ENCODE measurements around the gene KPNA2.

- TF ChIP-seq SIN3A (IDR thresholded peaks at IDR 0.05; ENCODE audit: low read depth, low read length) (no peak), ATF3 (IDR thresholded peaks at IDR 0.05; ENCODE audit: borderline replicate concordance, extremely low read depth, low read depth, low read length) (no peak), ATF2 (IDR thresholded peaks at IDR 0.05; ENCODE audit: low read length) (no peak), NFIC (IDR thresholded peaks at IDR 0.05; ENCODE audit: low read depth, low read length) (no peak), BACH1 (IDR thresholded peaks at IDR 0.05; ENCODE audit: borderline replicate concordance) (no peak), NR2C2 (IDR thresholded peaks at IDR 0.05; ENCODE audit: borderline replicate concordance, control insufficient read depth, insufficient read length, low read depth) (no peak), NFXL1 (IDR thresholded peaks at IDR 0.05; ENCODE audit: borderline replicate concordance) (no peak), CTCF (IDR thresholded peaks at IDR 0.05 in 2 of 3, conservative IDR thresholded peaks at IDR 0.05 in 1 of 3; ENCODE audit: control insufficient read depth in 2 of 3, extremely low read depth in 1 of 3, insufficient read depth in 1 of 3, low read depth in 3 of 3, low read length in 3 of 3) (no peak), MTA2 (IDR thresholded peaks at IDR 0.05; ENCODE audit: low read depth) (no peak), RAD21 (IDR thresholded peaks at IDR 0.05; ENCODE audit: insufficient read depth, low read depth, low read length) (no peak), TCF3 (IDR thresholded peaks at IDR 0.05; ENCODE audit: borderline replicate concordance, insufficient read depth, low read depth, low read length) (no peak)
- TF ChIP-seq, protein P1, sequence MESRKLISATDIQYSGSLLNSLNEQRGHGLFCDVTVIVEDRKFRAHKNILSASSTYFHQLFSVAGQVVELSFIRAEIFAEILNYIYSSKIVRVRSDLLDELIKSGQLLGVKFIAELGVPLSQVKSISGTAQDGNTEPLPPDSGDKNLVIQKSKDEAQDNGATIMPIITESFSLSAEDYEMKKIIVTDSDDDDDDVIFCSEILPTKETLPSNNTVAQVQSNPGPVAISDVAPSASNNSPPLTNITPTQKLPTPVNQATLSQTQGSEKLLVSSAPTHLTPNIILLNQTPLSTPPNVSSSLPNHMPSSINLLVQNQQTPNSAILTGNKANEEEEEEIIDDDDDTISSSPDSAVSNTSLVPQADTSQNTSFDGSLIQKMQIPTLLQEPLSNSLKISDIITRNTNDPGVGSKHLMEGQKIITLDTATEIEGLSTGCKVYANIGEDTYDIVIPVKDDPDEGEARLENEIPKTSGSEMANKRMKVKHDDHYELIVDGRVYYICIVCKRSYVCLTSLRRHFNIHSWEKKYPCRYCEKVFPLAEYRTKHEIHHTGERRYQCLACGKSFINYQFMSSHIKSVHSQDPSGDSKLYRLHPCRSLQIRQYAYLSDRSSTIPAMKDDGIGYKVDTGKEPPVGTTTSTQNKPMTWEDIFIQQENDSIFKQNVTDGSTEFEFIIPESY (IDR thresholded peaks at IDR 0.05): no peak
- TF ChIP-seq, protein P2, sequence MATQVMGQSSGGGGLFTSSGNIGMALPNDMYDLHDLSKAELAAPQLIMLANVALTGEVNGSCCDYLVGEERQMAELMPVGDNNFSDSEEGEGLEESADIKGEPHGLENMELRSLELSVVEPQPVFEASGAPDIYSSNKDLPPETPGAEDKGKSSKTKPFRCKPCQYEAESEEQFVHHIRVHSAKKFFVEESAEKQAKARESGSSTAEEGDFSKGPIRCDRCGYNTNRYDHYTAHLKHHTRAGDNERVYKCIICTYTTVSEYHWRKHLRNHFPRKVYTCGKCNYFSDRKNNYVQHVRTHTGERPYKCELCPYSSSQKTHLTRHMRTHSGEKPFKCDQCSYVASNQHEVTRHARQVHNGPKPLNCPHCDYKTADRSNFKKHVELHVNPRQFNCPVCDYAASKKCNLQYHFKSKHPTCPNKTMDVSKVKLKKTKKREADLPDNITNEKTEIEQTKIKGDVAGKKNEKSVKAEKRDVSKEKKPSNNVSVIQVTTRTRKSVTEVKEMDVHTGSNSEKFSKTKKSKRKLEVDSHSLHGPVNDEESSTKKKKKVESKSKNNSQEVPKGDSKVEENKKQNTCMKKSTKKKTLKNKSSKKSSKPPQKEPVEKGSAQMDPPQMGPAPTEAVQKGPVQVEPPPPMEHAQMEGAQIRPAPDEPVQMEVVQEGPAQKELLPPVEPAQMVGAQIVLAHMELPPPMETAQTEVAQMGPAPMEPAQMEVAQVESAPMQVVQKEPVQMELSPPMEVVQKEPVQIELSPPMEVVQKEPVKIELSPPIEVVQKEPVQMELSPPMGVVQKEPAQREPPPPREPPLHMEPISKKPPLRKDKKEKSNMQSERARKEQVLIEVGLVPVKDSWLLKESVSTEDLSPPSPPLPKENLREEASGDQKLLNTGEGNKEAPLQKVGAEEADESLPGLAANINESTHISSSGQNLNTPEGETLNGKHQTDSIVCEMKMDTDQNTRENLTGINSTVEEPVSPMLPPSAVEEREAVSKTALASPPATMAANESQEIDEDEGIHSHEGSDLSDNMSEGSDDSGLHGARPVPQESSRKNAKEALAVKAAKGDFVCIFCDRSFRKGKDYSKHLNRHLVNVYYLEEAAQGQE (IDR thresholded peaks at IDR 0.05; ENCODE audit: low read depth, low read length): no peak
- TF ChIP-seq, protein P3, sequence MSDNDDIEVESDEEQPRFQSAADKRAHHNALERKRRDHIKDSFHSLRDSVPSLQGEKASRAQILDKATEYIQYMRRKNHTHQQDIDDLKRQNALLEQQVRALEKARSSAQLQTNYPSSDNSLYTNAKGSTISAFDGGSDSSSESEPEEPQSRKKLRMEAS (IDR thresholded peaks at IDR 0.05; ENCODE audit: low read depth, low read length): no peak
These were observed 991 bp downstream of the KPNA2 start for GRCh38 chr17:68036304-68037147.

All from GM12878 (cell line).